AG04449 (cell line): ENCODE measurements around the gene STARD3.

Experiments
- CTCF ChIA-PET: fragments of 350-600 bp; formaldehyde crosslinking; extraction: SDS; loops from one replicate; lab custom pipeline; 2021; ENCODE audit warnings: antibody characterized with exemption; lab: Yijun Ruan, JAX
- POLR2A ChIA-PET: fragments of 400-600, 350-600 bp; formaldehyde crosslinking; extraction: SDS; loops from one replicate; lab custom pipeline; 2020; ENCODE audit warnings: antibody characterized with exemption, inconsistent platforms; lab: Yijun Ruan, JAX
- DNase-seq: peaks from one replicate; pipeline ENCODE4 v3.0.0-alpha.2; 2010; ENCODE audit warnings: low read depth, low spot score
- H3K4me3 ChIP-seq: 2 replicates; pipeline ENCODE4 v1.5.1; 2011; ENCODE audit warnings: low read depth, mild to moderate bottlenecking, control low read depth, low read length
- CTCF ChIP-seq: IDR thresholded peaks from one replicate; pipeline ENCODE4 v1.5.1; 2011; ENCODE audit warnings: mild to moderate bottlenecking, moderate library complexity, low read length, control low read depth, inconsistent platforms; ENCODE audit not compliant: insufficient read depth; ENCODE audit errors: missing control alignments

Gene STARD3

GRCh38 chr17:39665642-39666224 lies 28.8 kb downstream of the STARD3 start:
- no peak for DNase-seq
- POLR2A ChIA-PET: interaction anchor here (1.2 kb wide), 1 partner anchor 34 kb away, joined by 3 read pairs; the partner anchor contains the start of gene ERBB2
- CTCF ChIA-PET: interaction anchor here (1.5 to 9.2 kb wide), 4 partner anchors 11 to 43 kb away, joined by 6 to 237 read pairs (median 66); partner anchors contain the start of gene PPP1R1B
- TF ChIP-seq CTCF: peak; percentile 21
- H3K4me3 ChIP-seq: no peak overlapping the region

GRCh38 chr17:39666231-39666600 lies 29.3 kb downstream of the STARD3 start:
- no peak for TF ChIP-seq CTCF
- H3K4me3 ChIP-seq: no peak overlapping the region
- CTCF ChIA-PET: interaction anchor here (1.2 to 9.2 kb wide), 7 partner anchors 11 to 118 kb away, joined by 3 to 237 read pairs (median 6); partner anchors contain the start of gene PPP1R1B
- no peak for DNase-seq
- POLR2A ChIA-PET: no interaction called here

- no peak for DNase-seq
- TF ChIP-seq CTCF: no peak
- no peak overlapping the region for H3K4me3 ChIP-seq
- ChIA-PET CTCF (interaction anchor here (0.7 to 9.2 kb wide), 8 partner anchors 10 to 118 kb away, joined by 3 to 237 read pairs (median 6); partner anchors contain the start of genes PGAP3 and PPP1R1B), POLR2A (no interaction called here)
Measured at GRCh38 chr17:39666601-39667261, 29.8 kb downstream of the STARD3 start.

GRCh38 chr17:39667262-39667944 lies 30.5 kb downstream of the STARD3 start:
- TF ChIP-seq CTCF: no peak
- DNase-seq: no peak
- ChIA-PET POLR2A (no interaction called here), CTCF (interaction anchor here (0.7 to 9.2 kb wide), 10 partner anchors 10 to 119 kb away, joined by 3 to 237 read pairs (median 4); partner anchors contain the start of genes PGAP3 and PPP1R1B)
- no peak overlapping the region for H3K4me3 ChIP-seq

GRCh38 chr17:39667945-39668924 lies 31.3 kb downstream of the STARD3 start, which contains the start of gene PNMT:
PNMT (plus strand) TSS chr17:39668453; CDS start chr17:39668476, 23 bp downstream.
- peak; percentile 87 for TF ChIP-seq CTCF
- ChIA-PET POLR2A (interaction anchor here (0.7 kb wide), 1 partner anchor 85 kb away, joined by 3 read pairs; no protein-coding TSS in a partner anchor), CTCF (interaction anchor here (0.6 to 9.2 kb wide), 20 partner anchors 8 to 424 kb away, joined by 3 to 237 read pairs (median 4); partner anchors contain the start of genes ERBB2, PGAP3 and PPP1R1B)
- DNase-seq: no peak
- H3K4me3 ChIP-seq: peak within 1 kb of the TSS; percentile 29
